ENCODE results near the gene BABAM2. TPM values are rescaled to one million over a fixed set of nuclear protein-coding genes. Genes with fewer than 3 reads are reported as not detected.
"Not testable (repeated sequence)": the region's sequence is repeated elsewhere in the genome, so short reads cannot be mapped to it uniquely, and the experiment has no call there.

BABAM2 gene
- polyA plus RNA-seq, 1 experiment = 32.6 TPM

- POLR2A ChIA-PET = no interaction called here
- H3K36me3 ChIP-seq (ENCODE audit: control insufficient read depth, insufficient read depth, low read length) = no peaks in the 10 kb centered on the region
- CTCF ChIA-PET = no interaction called here
- no peak overlapping the region for H3K4me3 ChIP-seq (ENCODE audit: low read depth, low read length)
- TF ChIP-seq CTCF (IDR thresholded peaks at IDR 0.05; ENCODE audit: insufficient read depth, low read depth, low read length) = no peak
- DNase-seq (ENCODE audit: low read depth) = no peak
- no peaks in the 10 kb centered on the region for H3K27me3 ChIP-seq (ENCODE audit: control insufficient read depth, insufficient read depth, low read length)
These were observed 217.6 kb downstream of the BABAM2 start for GRCh38 chr2:28108143-28108542.

- POLR2A ChIA-PET; H3K36me3 ChIP-seq (ENCODE audit: control insufficient read depth, insufficient read depth, low read length); DNase-seq (ENCODE audit: low read depth); CTCF ChIA-PET; H3K4me3 ChIP-seq (ENCODE audit: low read depth, low read length); H3K27me3 ChIP-seq (ENCODE audit: control insufficient read depth, insufficient read depth, low read length): not testable (repeated sequence)
These were observed 223.2 kb downstream of the BABAM2 start for GRCh38 chr2:28113771-28114170.

- ChIA-PET POLR2A (no interaction called here), CTCF (interaction anchor here (0.6 to 0.9 kb wide), 2 partner anchors 11 to 747 kb away, joined by 3 to 5 read pairs; no protein-coding TSS in a partner anchor)
- no peak for DNase-seq (ENCODE audit: low read depth)
- H3K4me3 ChIP-seq (ENCODE audit: low read depth, low read length) = no peak overlapping the region
- H3K36me3 ChIP-seq (ENCODE audit: control insufficient read depth, insufficient read depth, low read length) = no peaks in the 10 kb centered on the region
- H3K27me3 ChIP-seq (ENCODE audit: control insufficient read depth, insufficient read depth, low read length) = no peaks in the 10 kb centered on the region
- no peak for TF ChIP-seq CTCF (IDR thresholded peaks at IDR 0.05; ENCODE audit: insufficient read depth, low read depth, low read length)
These were observed 226.6 kb downstream of the BABAM2 start for GRCh38 chr2:28117104-28117596.

- H3K4me3 ChIP-seq (ENCODE audit: low read depth, low read length) = no peak overlapping the region
- DNase-seq (ENCODE audit: low read depth) = no peak
- POLR2A ChIA-PET = interaction anchor here (0.6 kb wide), 1 partner anchor 9 kb away, joined by 3 read pairs; no protein-coding TSS in a partner anchor
- no peak for TF ChIP-seq CTCF (IDR thresholded peaks at IDR 0.05; ENCODE audit: insufficient read depth, low read depth, low read length)
- H3K27me3 ChIP-seq (ENCODE audit: control insufficient read depth, insufficient read depth, low read length) = no peaks in the 10 kb centered on the region
- CTCF ChIA-PET = interaction anchor here (1.0 kb wide), 1 partner anchor 15 kb away, joined by 3 read pairs; no protein-coding TSS in a partner anchor
- no peaks in the 10 kb centered on the region for H3K36me3 ChIP-seq (ENCODE audit: control insufficient read depth, insufficient read depth, low read length)
These were observed 229.1 kb downstream of the BABAM2 start for GRCh38 chr2:28119631-28120030.

GRCh38 chr2:28128281-28128950, 237.9 kb downstream of the BABAM2 start:
- DNase-seq (ENCODE audit: low read depth) = no peak
- H3K4me3 ChIP-seq (ENCODE audit: low read depth, low read length) = no peak overlapping the region
- ChIA-PET POLR2A (no interaction called here), CTCF (no interaction called here)
- TF ChIP-seq CTCF (IDR thresholded peaks at IDR 0.05; ENCODE audit: insufficient read depth, low read depth, low read length) = no peak
- no peaks in the 10 kb centered on the region for H3K27me3 ChIP-seq (ENCODE audit: control insufficient read depth, insufficient read depth, low read length)
- H3K36me3 ChIP-seq (ENCODE audit: control insufficient read depth, insufficient read depth, low read length) = no peaks in the 10 kb centered on the region

Measured in BJ (cell line).